NCI-H82 treated with DMSO at 0.1 percent for 48 hours (cell line): ENCODE measurements around the gene F7.
"Not testable (repeated sequence)": the region's sequence is repeated elsewhere in the genome, so short reads cannot be mapped to it uniquely, and the experiment has no call there.

Source experiments
- DNase-seq: peaks from one replicate; lab custom pipeline; 2025; ENCODE audit not compliant: unreplicated experiment; lab: John Stamatoyannopoulos, UW

F7 gene

GRCh38 chr13:113070855-113071254 lies 34.7 kb upstream of the F7 start:
- DNase-seq = no peak

GRCh38 chr13:113072376-113072775 lies 33.2 kb upstream of the F7 start:
- DNase-seq = no peak

- no peak for DNase-seq
Measured at GRCh38 chr13:113073942-113074341, 31.6 kb upstream of the F7 start.

GRCh38 chr13:113074401-113074800 lies 31.2 kb upstream of the F7 start:
- no peak for DNase-seq

GRCh38 chr13:113074876-113075275 lies 30.7 kb upstream of the F7 start:
- DNase-seq = no peak

- DNase-seq = no peak
Measured at GRCh38 chr13:113075711-113076110, 29.9 kb upstream of the F7 start.

GRCh38 chr13:113076681-113077401 lies 28.8 kb upstream of the F7 start:
- DNase-seq = no peak

GRCh38 chr13:113077566-113077952 lies 28.0 kb upstream of the F7 start:
- no peak for DNase-seq

- no peak for DNase-seq
Measured at GRCh38 chr13:113077953-113078901, 27.4 kb upstream of the F7 start.

- DNase-seq = no peak
Measured at GRCh38 chr13:113078902-113079780, 26.4 kb upstream of the F7 start.

- not testable (repeated sequence) for DNase-seq
Measured at GRCh38 chr13:113079781-113080080, 25.9 kb upstream of the F7 start.

- no peak for DNase-seq
Measured at GRCh38 chr13:113080361-113080831, 25.2 kb upstream of the F7 start.

GRCh38 chr13:113080901-113081521 lies 24.6 kb upstream of the F7 start:
- DNase-seq = no peak

GRCh38 chr13:113082198-113083021 lies 23.2 kb upstream of the F7 start:
- no peak for DNase-seq

- no peak for DNase-seq
Measured at GRCh38 chr13:113083022-113083373, 22.6 kb upstream of the F7 start.

- no peak for DNase-seq
Measured at GRCh38 chr13:113083402-113084061, 22.1 kb upstream of the F7 start.

- no peak for DNase-seq
Measured at GRCh38 chr13:113084094-113084942, 21.3 kb upstream of the F7 start.

- no peak for DNase-seq
Measured at GRCh38 chr13:113084943-113085540, 20.5 kb upstream of the F7 start.
